Hepatocyte (in vitro differentiated cells): ENCODE measurements around the gene TFDP1. TPM values are rescaled to one million over a fixed set of nuclear protein-coding genes. Genes with fewer than 3 reads are reported as not detected.
A peak's percentile ranks its signal among the peaks of the same experiment; 100 is the strongest.

ENCODE experiments used
- DNase-seq: peaks from one replicate; pipeline ENCODE4 v3.0.0-alpha.2; 2016; ENCODE audit warnings: low spot score
- H2AFZ ChIP-seq: fragments of 200-600 bp; sonication (generic); 2 replicates; pipeline ENCODE4 v1.6.0; 2016; ENCODE audit warnings: antibody characterized with exemption, mild to moderate bottlenecking
- H3K27ac ChIP-seq: fragments of 200-600 bp; sonication (generic); 2 replicates; pipeline ENCODE4 v1.5.1; 2016; ENCODE audit warnings: mild to moderate bottlenecking
- H3K27me3 ChIP-seq: fragments of 200-600 bp; sonication (generic); 2 replicates; pipeline ENCODE4 v1.6.1; 2016
- H3K36me3 ChIP-seq: fragments of 200-600 bp; sonication (generic); replicated peaks from 2 replicates; pipeline ENCODE4 v1.5.1; 2016; ENCODE audit warnings: low read depth; ENCODE audit not compliant: insufficient read depth
- H3K4me1 ChIP-seq: fragments of 200-600 bp; sonication (generic); 2 replicates; pipeline ENCODE4 v1.5.1; 2016; ENCODE audit warnings: mild to moderate bottlenecking, moderate library complexity; ENCODE audit not compliant: insufficient read depth
- H3K4me2 ChIP-seq: fragments of 200-600 bp; sonication (generic); 2 replicates; pipeline ENCODE4 v1.6.0; 2016
- H3K4me3 ChIP-seq: fragments of 200-600 bp; sonication (generic); 2 replicates; pipeline ENCODE4 v1.5.1; 2016; ENCODE audit warnings: mild to moderate bottlenecking
- H3K79me2 ChIP-seq: fragments of 200-600 bp; sonication (generic); 2 replicates; pipeline ENCODE4 v1.6.0; 2017; ENCODE audit warnings: mild to moderate bottlenecking
- H3K9me2 ChIP-seq: fragments of 200-600 bp; sonication (generic); replicated peaks from 2 replicates; pipeline ENCODE4 v1.6.0; 2017; ENCODE audit warnings: mild to moderate bottlenecking; ENCODE audit not compliant: insufficient read depth
- H3K9me3 ChIP-seq: fragments of 200-600 bp; sonication (generic); 2 replicates; pipeline ENCODE4 v1.5.1; 2016; ENCODE audit warnings: low read depth, mild to moderate bottlenecking
- H4K20me1 ChIP-seq: fragments of 200-600 bp; sonication (generic); 2 replicates; pipeline ENCODE4 v1.6.0; 2016; ENCODE audit warnings: mild to moderate bottlenecking; ENCODE audit not compliant: insufficient read depth, poor library complexity, severe bottlenecking
- EZH2 ChIP-seq: fragments of 200-600 bp; sonication (generic); IDR thresholded peaks from 2 replicates; pipeline ENCODE4 v1.6.1; 2016; ENCODE audit warnings: antibody characterized with exemption, mild to moderate bottlenecking, borderline replicate concordance
- EZH2phosphoT487 ChIP-seq: fragments of 200-600 bp; sonication (generic); IDR thresholded peaks from one replicate; pipeline ENCODE4 v1.6.1; 2018; ENCODE audit warnings: antibody characterized with exemption, mild to moderate bottlenecking, low read depth, moderate library complexity; ENCODE audit not compliant: unreplicated experiment, severe bottlenecking
- WGBS: methylation state at CpG from one replicate; pipeline ENCODE4 v1.1.6; 2016; ENCODE audit warnings: low lambda C conversion rate; ENCODE audit errors: missing lambda C conversion rate; 5-methylcytosine and 5-hydroxymethylcytosine counted together
- polyA plus RNA-seq: library from polyadenylated mRNA; unstranded; fragments of >200 nt; fragmentation: Nextera tagmentation; extraction: Ambion mirVana; gene quantifications from 2 replicates; pipeline ENCODE4 v1.2.1, GENCODE V29; 2016
- total RNA-seq: library from RNA; depleted of rRNA; stranded (reverse); fragments of >200 nt; gene quantifications from 2 replicates; pipeline ENCODE4 v1.2.3, GENCODE V29; 2014
- TF ChIP-seq, protein P1 (sequence below): fragments of 200-600 bp; sonication (generic); IDR thresholded peaks from 2 replicates; pipeline ENCODE4 v1.5.1; 2016; ENCODE audit warnings: antibody characterized with exemption, mild to moderate bottlenecking; ENCODE audit not compliant: poor library complexity

Gene TFDP1, protein sequence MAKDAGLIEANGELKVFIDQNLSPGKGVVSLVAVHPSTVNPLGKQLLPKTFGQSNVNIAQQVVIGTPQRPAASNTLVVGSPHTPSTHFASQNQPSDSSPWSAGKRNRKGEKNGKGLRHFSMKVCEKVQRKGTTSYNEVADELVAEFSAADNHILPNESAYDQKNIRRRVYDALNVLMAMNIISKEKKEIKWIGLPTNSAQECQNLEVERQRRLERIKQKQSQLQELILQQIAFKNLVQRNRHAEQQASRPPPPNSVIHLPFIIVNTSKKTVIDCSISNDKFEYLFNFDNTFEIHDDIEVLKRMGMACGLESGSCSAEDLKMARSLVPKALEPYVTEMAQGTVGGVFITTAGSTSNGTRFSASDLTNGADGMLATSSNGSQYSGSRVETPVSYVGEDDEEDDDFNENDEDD
- total RNA-seq (38.9 and 54.0 TPM in 2 replicates), polyA plus RNA-seq (62.5 and 62.9 TPM in 2 replicates)

- Histone ChIP-seq H3K9me3 (no peaks in the 10 kb centered on the region), H3K9me2 (no peaks in the 10 kb centered on the region), H3K4me3 (peak within 1 kb of the TSS; percentile 64), H3K4me2 (peak within 1 kb of the TSS; percentile 96), H3K79me2 (peaks cover 41% of the 10 kb centered on the region), H3K4me1 (peaks cover 6% of the 10 kb centered on the region), H3K27ac (no peak within 1 kb of the TSS), H3K36me3 (no peaks in the 10 kb centered on the region), H2AFZ (peak within 1 kb of the TSS; percentile 60), H4K20me1 (peaks cover 14% of the 10 kb centered on the region), H3K27me3 (no peaks in the 10 kb centered on the region)
- TF ChIP-seq EZH2phosphoT487 = no peak
- TF ChIP-seq, protein P1, sequence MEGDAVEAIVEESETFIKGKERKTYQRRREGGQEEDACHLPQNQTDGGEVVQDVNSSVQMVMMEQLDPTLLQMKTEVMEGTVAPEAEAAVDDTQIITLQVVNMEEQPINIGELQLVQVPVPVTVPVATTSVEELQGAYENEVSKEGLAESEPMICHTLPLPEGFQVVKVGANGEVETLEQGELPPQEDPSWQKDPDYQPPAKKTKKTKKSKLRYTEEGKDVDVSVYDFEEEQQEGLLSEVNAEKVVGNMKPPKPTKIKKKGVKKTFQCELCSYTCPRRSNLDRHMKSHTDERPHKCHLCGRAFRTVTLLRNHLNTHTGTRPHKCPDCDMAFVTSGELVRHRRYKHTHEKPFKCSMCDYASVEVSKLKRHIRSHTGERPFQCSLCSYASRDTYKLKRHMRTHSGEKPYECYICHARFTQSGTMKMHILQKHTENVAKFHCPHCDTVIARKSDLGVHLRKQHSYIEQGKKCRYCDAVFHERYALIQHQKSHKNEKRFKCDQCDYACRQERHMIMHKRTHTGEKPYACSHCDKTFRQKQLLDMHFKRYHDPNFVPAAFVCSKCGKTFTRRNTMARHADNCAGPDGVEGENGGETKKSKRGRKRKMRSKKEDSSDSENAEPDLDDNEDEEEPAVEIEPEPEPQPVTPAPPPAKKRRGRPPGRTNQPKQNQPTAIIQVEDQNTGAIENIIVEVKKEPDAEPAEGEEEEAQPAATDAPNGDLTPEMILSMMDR = no peak
- TF ChIP-seq EZH2 = no peak
- 3% methylated on average over 42 of the region's 92 CpGs for WGBS
- peak; percentile 86 for DNase-seq
These were observed at the start of gene TFDP1 for GRCh38 chr13:113584205-113584869. Gene TFDP1, plus strand, starts transcription at chr13:113584753. Its CDS starts 1,085 bp downstream, at chr13:113585838.

- no peaks in the 10 kb centered on the region for H3K9me3 ChIP-seq
- no peak overlapping the region for H3K27ac ChIP-seq
- TF ChIP-seq, protein P1 = no peak
- TF ChIP-seq EZH2 (no peak), EZH2phosphoT487 (no peak)
- no peak overlapping the region for H3K4me2 ChIP-seq
- H4K20me1 ChIP-seq = no peaks in the 10 kb centered on the region
- H2AFZ ChIP-seq = no peak overlapping the region
- H3K36me3 ChIP-seq = no peaks in the 10 kb centered on the region
- peaks cover 10% of the 10 kb centered on the region for H3K4me1 ChIP-seq
- WGBS = 91% methylated on average over 13 of the region's 13 CpGs
- no peaks in the 10 kb centered on the region for H3K27me3 ChIP-seq
- H3K9me2 ChIP-seq = no peaks in the 10 kb centered on the region
- peaks cover 10% of the 10 kb centered on the region for H3K79me2 ChIP-seq
- H3K4me3 ChIP-seq = no peak overlapping the region
- DNase-seq = no peak
These were observed 49.2 kb upstream of the TFDP1 start for GRCh38 chr13:113535381-113535781.

DNA sequence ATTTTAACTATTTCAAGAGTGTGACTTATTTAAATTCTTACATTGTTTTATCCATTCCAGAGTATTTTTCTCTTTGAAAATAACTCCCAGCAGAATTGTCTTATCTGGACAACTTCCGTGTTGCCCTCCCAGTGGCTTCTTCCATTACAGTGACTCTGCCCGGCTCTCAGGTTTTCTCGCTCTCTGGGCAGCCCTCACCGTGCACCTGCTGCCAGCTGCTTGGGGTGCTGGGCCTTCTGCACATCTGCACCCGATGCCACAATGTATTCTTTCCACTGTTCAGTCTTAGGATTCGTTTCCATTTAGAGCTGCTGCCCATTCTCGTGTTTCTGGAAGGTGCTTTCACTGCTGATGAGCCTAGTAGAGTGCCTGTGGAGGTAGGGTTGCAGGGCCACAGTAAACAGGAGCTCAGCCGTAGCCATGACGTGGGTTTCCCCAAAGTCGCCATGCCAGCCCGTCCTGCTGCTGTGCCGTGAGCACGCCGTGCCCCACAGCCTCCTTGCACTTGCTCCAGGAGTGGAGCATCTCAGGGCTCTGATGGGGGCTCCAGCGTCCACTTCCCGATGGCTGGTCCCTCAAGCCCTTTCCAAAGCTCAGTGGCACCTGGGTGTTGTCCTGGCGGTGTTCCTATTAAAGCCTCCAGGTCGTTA is 48.0 kb upstream of the TFDP1 start:
- Histone ChIP-seq H3K27me3 (no peaks in the 10 kb centered on the region), H4K20me1 (no peaks in the 10 kb centered on the region), H3K4me2 (no peak overlapping the region), H3K36me3 (no peaks in the 10 kb centered on the region), H3K79me2 (peaks cover 15% of the 10 kb centered on the region), H3K4me1 (peaks cover 10% of the 10 kb centered on the region), H2AFZ (no peak overlapping the region), H3K27ac (no peak overlapping the region), H3K9me2 (no peaks in the 10 kb centered on the region), H3K4me3 (no peak overlapping the region), H3K9me3 (no peaks in the 10 kb centered on the region)
- TF ChIP-seq, protein P1 = no peak
- TF ChIP-seq EZH2phosphoT487 (no peak), EZH2 (no peak)
- DNase-seq = no peak
- 96% methylated on average over 18 of the region's 18 CpGs for WGBS
